ENCODE data around the gene PNPLA7.

Gene PNPLA7

DNA sequence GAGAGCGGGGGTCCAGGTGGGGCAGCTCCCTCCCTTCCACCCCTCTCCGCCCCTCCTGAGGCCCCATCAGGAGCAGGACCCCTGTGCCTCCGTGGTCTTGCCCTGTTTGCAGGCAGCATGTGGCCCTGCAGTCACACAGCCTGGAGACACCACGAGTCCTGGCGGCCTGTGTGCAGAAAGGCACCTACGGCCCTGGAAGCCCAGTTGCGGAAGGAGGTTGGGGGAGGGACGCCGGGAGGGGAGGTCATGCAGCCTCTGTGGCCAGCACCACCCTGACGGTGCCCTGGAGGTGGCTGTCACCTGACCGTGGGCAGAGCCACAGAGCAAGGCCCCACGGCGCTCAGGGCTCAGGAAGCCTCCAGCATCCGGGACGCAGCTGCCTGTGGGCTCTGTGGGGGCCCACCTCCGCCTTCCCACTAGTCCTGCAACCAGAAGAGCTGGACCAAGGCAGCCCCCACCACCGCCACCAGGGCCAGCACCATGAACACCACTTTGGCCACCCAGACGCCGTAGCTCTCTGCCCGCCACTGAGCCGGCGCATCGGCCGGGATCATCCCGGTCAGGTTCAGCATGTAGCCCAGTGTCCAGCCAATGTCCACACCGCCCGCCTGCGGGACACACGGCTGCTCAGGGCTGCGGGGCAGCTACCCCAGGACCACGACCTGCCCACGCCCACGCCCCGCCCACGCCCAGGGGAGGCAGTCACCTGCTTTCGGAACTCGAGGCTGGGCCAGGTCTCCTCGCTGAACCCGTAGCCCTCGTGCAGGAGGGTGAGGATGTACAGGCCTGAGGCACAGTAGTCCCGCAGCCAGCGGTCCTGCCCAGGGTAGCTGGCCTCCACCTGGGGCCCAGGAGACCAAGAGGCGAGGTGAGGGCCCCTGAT lies 115.5 kb downstream of the PNPLA7 start:
- no peak for DNase-seq
- no peaks in the 10 kb centered on the region for H3K4me1 ChIP-seq (ENCODE audit: control insufficient read depth, insufficient read depth, low read length, poor library complexity, severe bottlenecking)
- H3K36me3 ChIP-seq (ENCODE audit: control insufficient read depth, insufficient read depth, low read length), result no peaks in the 10 kb centered on the region

DNA sequence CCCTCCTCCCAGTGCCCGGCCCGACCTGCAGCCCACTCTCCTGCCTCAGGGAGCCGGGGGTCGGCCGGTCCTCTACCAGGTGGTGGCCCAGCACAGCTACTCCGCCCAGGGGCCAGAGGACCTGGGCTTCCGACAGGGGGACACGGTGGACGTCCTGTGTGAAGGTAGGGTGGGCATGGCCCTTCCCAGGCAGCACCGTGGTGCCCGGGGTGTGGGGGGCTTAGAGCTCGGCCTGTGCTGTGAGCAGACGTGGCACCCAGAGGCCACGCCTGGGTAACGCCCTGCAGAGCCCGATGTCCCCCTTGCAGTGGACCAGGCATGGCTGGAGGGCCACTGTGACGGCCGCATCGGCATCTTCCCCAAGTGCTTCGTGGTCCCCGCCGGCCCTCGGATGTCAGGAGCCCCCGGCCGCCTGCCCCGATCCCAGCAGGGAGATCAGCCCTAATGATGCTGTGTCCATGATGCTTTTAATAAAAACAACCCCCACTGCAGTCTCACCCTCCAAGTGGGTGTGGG lies 116.2 kb downstream of the PNPLA7 start:
- Histone ChIP-seq H3K4me3 (ENCODE audit: insufficient read depth, low read depth, low read length, poor library complexity, severe bottlenecking) (no peak overlapping the region), H3K36me3 (ENCODE audit: control insufficient read depth, insufficient read depth, low read length) (no peaks in the 10 kb centered on the region), H3K4me1 (ENCODE audit: control insufficient read depth, insufficient read depth, low read length, poor library complexity, severe bottlenecking) (no peaks in the 10 kb centered on the region), H3K9me3 (ENCODE audit: control insufficient read depth, low read length) (no peaks in the 10 kb centered on the region), H3K27me3 (replicated peaks; ENCODE audit: control insufficient read depth, insufficient read depth, low read length, poor library complexity, severe bottlenecking) (no peaks in the 10 kb centered on the region), H3K27ac (ENCODE audit: insufficient read depth, low read length, poor library complexity, severe bottlenecking) (no peak overlapping the region)
- DNase-seq, result no peak

More for the DNA sequence above, 115.5 kb downstream of the PNPLA7 start:
- H3K9me3 ChIP-seq (ENCODE audit: control insufficient read depth, low read length), result no peaks in the 10 kb centered on the region
- no peaks in the 10 kb centered on the region for H3K27me3 ChIP-seq (replicated peaks; ENCODE audit: control insufficient read depth, insufficient read depth, low read length, poor library complexity, severe bottlenecking)
- H3K27ac ChIP-seq (ENCODE audit: insufficient read depth, low read length, poor library complexity, severe bottlenecking), result no peak overlapping the region
- H3K4me3 ChIP-seq (ENCODE audit: insufficient read depth, low read depth, low read length, poor library complexity, severe bottlenecking), result no peak overlapping the region

DNA sequence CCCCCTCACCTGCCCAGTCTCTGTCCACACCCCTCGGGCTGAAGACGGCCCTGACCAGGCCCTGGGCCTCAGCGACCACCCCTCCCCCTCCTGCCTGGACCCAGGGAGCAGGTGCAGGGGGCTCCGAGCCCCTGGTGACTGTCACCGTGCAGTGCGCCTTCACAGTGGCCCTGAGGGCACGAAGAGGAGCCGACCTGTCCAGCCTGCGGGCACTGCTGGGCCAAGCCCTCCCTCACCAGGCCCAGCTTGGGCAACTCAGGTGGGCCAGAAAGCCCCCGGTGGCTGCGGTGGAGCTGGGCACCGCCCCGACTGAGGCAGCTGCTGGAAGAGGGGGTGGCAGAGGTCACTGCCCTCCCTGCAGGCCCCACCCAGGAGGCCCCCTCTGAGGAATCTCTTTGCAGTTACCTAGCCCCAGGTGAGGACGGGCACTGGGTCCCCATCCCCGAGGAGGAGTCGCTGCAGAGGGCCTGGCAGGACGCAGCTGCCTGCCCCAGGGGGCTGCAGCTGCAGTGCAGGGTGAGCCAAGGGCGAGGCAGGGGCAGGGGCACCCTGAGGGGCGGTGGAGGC lies 116.8 kb downstream of the PNPLA7 start:
- DNase-seq, result no peak
- Histone ChIP-seq H3K4me3 (ENCODE audit: insufficient read depth, low read depth, low read length, poor library complexity, severe bottlenecking) (no peak overlapping the region), H3K9me3 (ENCODE audit: control insufficient read depth, low read length) (no peaks in the 10 kb centered on the region), H3K4me1 (ENCODE audit: control insufficient read depth, insufficient read depth, low read length, poor library complexity, severe bottlenecking) (no peaks in the 10 kb centered on the region), H3K27me3 (replicated peaks; ENCODE audit: control insufficient read depth, insufficient read depth, low read length, poor library complexity, severe bottlenecking) (no peaks in the 10 kb centered on the region), H3K27ac (ENCODE audit: insufficient read depth, low read length, poor library complexity, severe bottlenecking) (no peak overlapping the region), H3K36me3 (ENCODE audit: control insufficient read depth, insufficient read depth, low read length) (no peaks in the 10 kb centered on the region)

DNA sequence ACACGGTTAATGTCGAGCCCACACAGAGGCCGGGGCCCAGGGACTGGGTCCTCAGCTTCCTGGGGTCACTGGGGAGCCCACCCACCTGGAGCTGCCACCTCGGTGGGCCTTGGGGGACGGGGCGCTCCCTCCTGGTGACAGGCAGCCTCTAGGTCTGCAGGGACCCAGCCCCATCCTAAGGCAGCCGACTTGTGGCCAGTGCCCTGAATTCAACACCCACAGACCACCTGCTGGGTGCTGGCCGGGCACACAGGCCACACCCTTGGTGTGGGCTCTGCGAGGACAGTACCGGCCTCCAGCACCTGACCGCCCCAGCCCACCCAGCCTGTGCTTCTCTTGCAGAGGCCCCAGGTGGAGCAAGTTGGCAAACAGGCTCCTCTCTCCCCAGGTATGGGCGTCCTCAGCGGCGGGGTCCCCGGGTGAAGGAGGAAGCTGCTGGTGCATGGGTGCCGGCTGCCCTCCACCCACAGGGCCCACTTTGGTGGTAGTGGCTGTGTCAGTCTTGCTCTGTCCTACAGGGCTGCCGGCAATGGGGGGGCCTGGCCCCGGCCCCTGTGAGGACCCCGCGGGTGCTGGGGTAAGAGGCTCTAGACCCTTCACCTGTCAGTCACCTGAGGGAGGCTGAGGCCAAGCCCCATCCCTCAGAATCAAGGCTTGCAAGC lies 117.4 kb downstream of the PNPLA7 start:
- no peak for DNase-seq
- Histone ChIP-seq H3K4me1 (ENCODE audit: control insufficient read depth, insufficient read depth, low read length, poor library complexity, severe bottlenecking) (no peaks in the 10 kb centered on the region), H3K36me3 (ENCODE audit: control insufficient read depth, insufficient read depth, low read length) (no peaks in the 10 kb centered on the region), H3K27ac (ENCODE audit: insufficient read depth, low read length, poor library complexity, severe bottlenecking) (no peak overlapping the region), H3K4me3 (ENCODE audit: insufficient read depth, low read depth, low read length, poor library complexity, severe bottlenecking) (no peak overlapping the region), H3K27me3 (replicated peaks; ENCODE audit: control insufficient read depth, insufficient read depth, low read length, poor library complexity, severe bottlenecking) (no peaks in the 10 kb centered on the region), H3K9me3 (ENCODE audit: control insufficient read depth, low read length) (no peaks in the 10 kb centered on the region)

DNA sequence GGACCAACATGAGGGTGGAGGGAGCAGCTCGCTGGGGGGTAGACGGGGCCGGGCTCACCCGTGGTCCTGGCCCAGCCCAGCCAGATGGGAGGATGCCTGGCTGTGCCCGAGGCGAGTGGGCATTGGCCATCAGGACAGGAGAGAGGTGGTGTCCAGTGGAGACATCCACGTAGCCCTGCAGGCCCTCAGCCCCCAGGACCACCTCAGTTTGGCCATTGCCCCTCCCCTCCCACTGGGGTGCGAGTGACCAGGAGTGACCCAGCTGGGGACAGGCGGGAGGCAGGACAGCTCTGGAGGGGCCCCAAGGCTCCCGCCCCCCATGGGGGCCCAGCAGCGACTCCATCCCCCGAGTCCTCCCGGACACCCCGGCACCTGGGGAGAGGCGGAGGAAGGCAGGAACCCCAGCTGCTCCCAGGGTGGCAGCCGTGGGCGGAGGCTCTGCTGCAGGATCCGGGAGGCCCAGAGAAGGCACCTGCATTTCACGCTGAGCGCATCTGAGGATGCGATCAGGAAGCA lies 118.7 kb downstream of the PNPLA7 start:
- H3K4me1 ChIP-seq (ENCODE audit: control insufficient read depth, insufficient read depth, low read length, poor library complexity, severe bottlenecking), result no peaks in the 10 kb centered on the region
- no peak overlapping the region for H3K4me3 ChIP-seq (ENCODE audit: insufficient read depth, low read depth, low read length, poor library complexity, severe bottlenecking)
- DNase-seq, result no peak
- H3K27me3 ChIP-seq (replicated peaks; ENCODE audit: control insufficient read depth, insufficient read depth, low read length, poor library complexity, severe bottlenecking), result no peaks in the 10 kb centered on the region
- no peaks in the 10 kb centered on the region for H3K36me3 ChIP-seq (ENCODE audit: control insufficient read depth, insufficient read depth, low read length)
- H3K9me3 ChIP-seq (ENCODE audit: control insufficient read depth, low read length), result no peaks in the 10 kb centered on the region
- no peak overlapping the region for H3K27ac ChIP-seq (ENCODE audit: insufficient read depth, low read length, poor library complexity, severe bottlenecking)

DNA sequence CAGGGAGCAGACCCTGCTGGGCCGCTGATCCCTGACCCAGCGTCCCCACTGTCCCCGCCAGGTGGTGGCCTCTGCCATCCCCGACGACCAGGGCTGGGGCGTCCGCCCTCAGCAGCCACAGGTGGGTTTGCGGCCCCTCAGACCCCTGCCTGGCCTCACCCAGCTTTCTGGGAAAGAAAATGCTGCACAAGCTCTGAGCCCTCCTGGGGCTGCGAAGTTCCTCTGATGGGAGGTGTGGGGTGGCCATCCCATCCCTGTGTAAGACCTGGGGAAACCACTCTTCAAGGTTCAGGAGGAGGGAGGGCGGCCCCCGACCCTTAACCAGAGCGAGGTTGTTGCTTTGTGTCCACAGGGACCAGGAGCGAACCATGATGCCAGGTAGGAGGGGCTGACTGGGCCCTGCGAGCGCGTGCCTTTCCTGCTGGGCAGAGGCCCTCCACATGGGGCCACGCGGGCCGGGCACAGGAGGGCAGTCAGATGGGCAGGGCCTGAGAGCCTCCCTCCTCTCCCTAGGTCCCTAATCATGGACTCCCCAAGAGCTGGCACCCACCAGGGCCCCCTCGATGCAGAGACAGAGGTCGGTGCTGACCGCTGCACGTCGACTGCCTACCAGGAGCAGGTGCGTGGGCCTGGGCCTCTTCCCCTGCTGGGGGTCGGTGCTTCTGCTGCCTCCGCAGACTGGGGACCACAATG lies 119.3 kb downstream of the PNPLA7 start:
- Histone ChIP-seq H3K9me3 (ENCODE audit: control insufficient read depth, low read length) (no peaks in the 10 kb centered on the region), H3K4me3 (ENCODE audit: insufficient read depth, low read depth, low read length, poor library complexity, severe bottlenecking) (no peak overlapping the region), H3K4me1 (ENCODE audit: control insufficient read depth, insufficient read depth, low read length, poor library complexity, severe bottlenecking) (no peaks in the 10 kb centered on the region), H3K27ac (ENCODE audit: insufficient read depth, low read length, poor library complexity, severe bottlenecking) (no peak overlapping the region), H3K36me3 (ENCODE audit: control insufficient read depth, insufficient read depth, low read length) (no peaks in the 10 kb centered on the region), H3K27me3 (replicated peaks; ENCODE audit: control insufficient read depth, insufficient read depth, low read length, poor library complexity, severe bottlenecking) (no peaks in the 10 kb centered on the region)
- DNase-seq, result no peak

DNA sequence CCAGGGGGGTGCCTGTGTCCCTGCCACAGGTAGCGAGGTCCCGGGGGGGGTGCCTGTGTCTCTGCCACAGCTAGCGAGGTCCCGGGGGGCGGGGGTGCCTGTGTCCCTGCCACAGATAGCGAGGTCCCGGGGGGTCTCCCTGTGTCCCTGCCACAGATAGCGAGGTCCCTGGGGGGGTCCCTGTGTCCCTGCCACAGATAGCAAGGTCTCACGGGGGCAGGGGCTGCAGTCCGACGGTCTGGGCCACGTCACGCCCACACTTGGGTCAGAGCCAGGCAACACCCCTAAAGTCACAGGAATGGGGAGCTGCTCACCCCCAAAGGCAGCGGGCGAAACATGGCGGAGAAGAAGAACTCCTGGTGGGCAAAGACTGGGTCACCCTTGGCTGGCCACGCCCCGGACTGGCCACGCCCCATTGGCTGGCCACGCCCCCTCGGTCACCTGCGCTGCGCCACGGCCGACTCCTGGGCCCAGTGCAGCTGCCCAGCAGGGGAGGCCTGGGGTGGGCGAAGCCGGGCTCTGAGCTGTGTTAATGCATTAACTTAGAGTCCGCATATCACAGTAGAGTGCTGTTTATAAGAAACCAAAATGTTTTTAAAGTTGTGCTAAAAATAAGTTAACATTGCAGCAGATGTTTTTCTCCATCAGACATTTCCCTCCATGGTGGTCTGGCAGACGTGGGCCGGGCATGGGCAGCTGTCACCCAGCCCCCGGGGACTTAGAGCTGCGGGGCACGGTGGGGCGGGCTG lies 120.1 kb downstream of the PNPLA7 start:
- no peaks in the 10 kb centered on the region for H3K27me3 ChIP-seq (replicated peaks; ENCODE audit: control insufficient read depth, insufficient read depth, low read length, poor library complexity, severe bottlenecking)
- no peak for DNase-seq

DNA sequence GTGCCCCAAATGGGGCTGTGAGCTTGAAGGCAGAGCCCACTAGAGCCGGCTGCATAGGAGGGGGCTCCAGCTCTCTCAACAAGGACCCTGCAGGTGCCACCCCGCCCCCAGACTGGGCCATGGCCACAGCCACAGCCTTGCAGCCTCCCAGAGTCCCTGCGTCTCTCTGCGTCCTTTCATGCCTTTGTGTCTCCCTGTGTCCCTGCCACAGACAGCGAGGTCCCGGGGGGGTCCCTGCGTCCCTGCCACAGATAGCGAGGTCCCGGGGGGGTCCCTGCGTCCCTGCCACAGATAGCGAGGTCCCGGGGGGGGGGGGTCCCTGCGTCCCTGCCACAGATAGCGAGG lies 120.7 kb downstream of the PNPLA7 start:
- Histone ChIP-seq H3K4me1 (ENCODE audit: control insufficient read depth, insufficient read depth, low read length, poor library complexity, severe bottlenecking) (no peaks in the 10 kb centered on the region), H3K36me3 (ENCODE audit: control insufficient read depth, insufficient read depth, low read length) (no peaks in the 10 kb centered on the region), H3K4me3 (ENCODE audit: insufficient read depth, low read depth, low read length, poor library complexity, severe bottlenecking) (no peak overlapping the region), H3K27ac (ENCODE audit: insufficient read depth, low read length, poor library complexity, severe bottlenecking) (no peak overlapping the region), H3K27me3 (replicated peaks; ENCODE audit: control insufficient read depth, insufficient read depth, low read length, poor library complexity, severe bottlenecking) (no peaks in the 10 kb centered on the region), H3K9me3 (ENCODE audit: control insufficient read depth, low read length) (no peaks in the 10 kb centered on the region)
- no peak for DNase-seq

More for the DNA sequence above, 120.1 kb downstream of the PNPLA7 start:
- no peak overlapping the region for H3K27ac ChIP-seq (ENCODE audit: insufficient read depth, low read length, poor library complexity, severe bottlenecking)
- no peaks in the 10 kb centered on the region for H3K4me1 ChIP-seq (ENCODE audit: control insufficient read depth, insufficient read depth, low read length, poor library complexity, severe bottlenecking)
- no peaks in the 10 kb centered on the region for H3K9me3 ChIP-seq (ENCODE audit: control insufficient read depth, low read length)
- no peak overlapping the region for H3K4me3 ChIP-seq (ENCODE audit: insufficient read depth, low read depth, low read length, poor library complexity, severe bottlenecking)
- H3K36me3 ChIP-seq (ENCODE audit: control insufficient read depth, insufficient read depth, low read length), result no peaks in the 10 kb centered on the region

DNA sequence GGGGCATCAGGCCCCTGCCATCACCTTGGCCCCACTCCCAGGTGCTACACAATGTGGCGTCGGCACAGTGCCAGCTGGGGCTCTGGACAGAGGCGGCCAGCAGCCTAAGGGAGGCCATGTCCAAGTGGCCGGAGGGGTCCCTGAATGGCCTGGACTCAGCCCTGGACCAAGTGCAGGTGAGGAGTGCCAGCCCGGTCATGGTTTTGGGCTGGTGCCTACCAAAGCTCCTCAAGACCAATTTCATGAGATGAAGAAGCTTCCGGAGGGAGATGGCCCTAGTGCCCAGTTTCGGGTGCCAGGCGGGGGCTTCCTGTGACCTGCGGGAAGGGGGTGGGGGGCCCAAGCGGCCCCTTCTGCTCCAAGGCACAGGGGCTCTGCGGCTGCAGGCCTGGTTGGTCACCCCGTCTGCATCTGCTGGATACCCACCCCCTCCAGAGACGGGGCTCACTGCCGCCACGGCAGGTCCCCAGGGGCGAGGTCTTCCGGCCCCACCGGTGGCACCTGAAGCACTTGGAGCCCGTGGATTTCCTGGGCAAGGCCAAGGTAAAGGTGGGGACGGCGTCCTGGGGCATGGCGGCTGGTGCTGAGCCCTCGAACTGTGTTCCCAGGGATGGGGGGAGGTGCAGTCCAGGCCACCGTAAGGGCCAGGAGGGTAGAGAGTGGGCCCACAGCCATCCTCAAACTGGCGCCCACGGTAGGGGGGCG lies 121.2 kb downstream of the PNPLA7 start:
- Histone ChIP-seq H3K27ac (ENCODE audit: insufficient read depth, low read length, poor library complexity, severe bottlenecking) (no peak overlapping the region), H3K4me3 (ENCODE audit: insufficient read depth, low read depth, low read length, poor library complexity, severe bottlenecking) (no peak overlapping the region), H3K9me3 (ENCODE audit: control insufficient read depth, low read length) (no peaks in the 10 kb centered on the region), H3K4me1 (ENCODE audit: control insufficient read depth, insufficient read depth, low read length, poor library complexity, severe bottlenecking) (peaks cover 2% of the 10 kb centered on the region), H3K36me3 (ENCODE audit: control insufficient read depth, insufficient read depth, low read length) (no peaks in the 10 kb centered on the region), H3K27me3 (replicated peaks; ENCODE audit: control insufficient read depth, insufficient read depth, low read length, poor library complexity, severe bottlenecking) (no peaks in the 10 kb centered on the region)
- no peak for DNase-seq
